ENCODE results near the gene CACNA1A. TPM values are rescaled to one million over a fixed set of nuclear protein-coding genes. Genes with fewer than 3 reads are reported as not detected.
A peak's percentile ranks its signal among the peaks of the same experiment; 100 is the strongest.
"Not testable (repeated sequence)": the region's sequence is repeated elsewhere in the genome, so short reads cannot be mapped to it uniquely, and the experiment has no call there.

The CACNA1A gene
- total and polyA plus RNA-seq, 11 donors: 0.17 to 1.2 (median 0.67) TPM

- H3K4me3 ChIP-seq; H3K27me3 ChIP-seq; H3K9me3 ChIP-seq; ATAC-seq; H3K36me3 ChIP-seq; H3K27ac ChIP-seq; intact Hi-C loops (cut with DNase I); DNase-seq: not testable (repeated sequence)
- WGBS, 4 donors: 64 to 91% (median 81%) methylated on average over 21 to 23 of the region's 23 CpGs
- peaks cover 0 to 17% (median 12%) of the 10 kb centered on the region in 12 donors for H3K4me1 ChIP-seq
Observed at GRCh38 chr19:13184926-13185325, 321.4 kb downstream of the CACNA1A start.

- H3K27ac ChIP-seq: peak overlapping the region in 11 of 12 donors; percentile 6 to 77 (median 52)
- DNase-seq: peak; percentile 80 to 91 (median 83)
- peak; percentile 79 to 96 (median 91) for ATAC-seq
- no peaks in the 10 kb centered on the region for H3K36me3 ChIP-seq
- H3K27me3 ChIP-seq: no peaks in the 10 kb centered on the region
- 6 to 17% (median 11%) methylated on average over 11 to 16 of the region's 16 CpGs for WGBS, 4 donors
- intact Hi-C loops (cut with DNase I): no loop called here
- H3K4me3 ChIP-seq: no peak overlapping the region
- TF ChIP-seq POLR2A (IDR thresholded peaks at IDR 0.05): no peak
- H3K4me1 ChIP-seq: peaks cover 0 to 17% (median 12%) of the 10 kb centered on the region in 12 donors
- H3K9me3 ChIP-seq: no peaks in the 10 kb centered on the region
Observed at GRCh38 chr19:13181747-13182388, 324.4 kb downstream of the CACNA1A start.

- H3K9me3 ChIP-seq; H3K27me3 ChIP-seq; H3K27ac ChIP-seq; DNase-seq; intact Hi-C loops (cut with DNase I); ATAC-seq; H3K4me3 ChIP-seq; H3K36me3 ChIP-seq: not testable (repeated sequence)
- WGBS, 4 donors: 94 to 96% (median 95%) methylated on average over 10 of the region's 10 CpGs
- H3K4me1 ChIP-seq: peaks cover 0 to 19% (median 12%) of the 10 kb centered on the region in 12 donors
Observed at GRCh38 chr19:13178291-13178690, 328.0 kb downstream of the CACNA1A start.

- intact Hi-C loops (cut with DNase I): not testable (repeated sequence)
Observed at GRCh38 chr19:13177584-13177983, 328.7 kb downstream of the CACNA1A start.

GRCh38 chr19:13176345-13176744 is 329.9 kb downstream of the CACNA1A start:
- Histone ChIP-seq H3K4me3 (no peak overlapping the region), H3K27me3 (no peaks in the 10 kb centered on the region), H3K4me1 (peaks cover 7 to 25% (median 17%) of the 10 kb centered on the region in 12 donors), H3K9me3 (no peaks in the 10 kb centered on the region), H3K27ac (no peak overlapping the region), H3K36me3 (no peaks in the 10 kb centered on the region)
- TF ChIP-seq POLR2A (IDR thresholded peaks at IDR 0.05) (no peak), CTCF (IDR thresholded peaks at IDR 0.05) (no peak)
- DNase-seq: no peak
- intact Hi-C loops (cut with DNase I): no loop called here
- no peak for ATAC-seq
- 92 to 94% (median 93%) methylated on average over 8 of the region's 8 CpGs for WGBS, 4 donors

More at GRCh38 chr19:13177584-13177983, 328.7 kb downstream of the CACNA1A start:
- not testable (repeated sequence) for H3K36me3 ChIP-seq, H3K9me3 ChIP-seq, H3K4me3 ChIP-seq, ATAC-seq, H3K27me3 ChIP-seq, DNase-seq, H3K27ac ChIP-seq
- H3K4me1 ChIP-seq: peaks cover under 1 to 26% (median 19%) of the 10 kb centered on the region in 12 donors
- 92 to 97% (median 93%) methylated on average over 5 of the region's 5 CpGs for WGBS, 4 donors

- Histone ChIP-seq H3K4me1 (peaks cover 7 to 44% (median 14%) of the 10 kb centered on the region in 12 donors), H3K36me3 (no peaks in the 10 kb centered on the region), H3K27ac (peak overlapping the region in 10 of 12 donors; percentile 42 to 88 (median 58)), H3K27me3 (no peaks in the 10 kb centered on the region), H3K9me3 (no peaks in the 10 kb centered on the region), H3K4me3 (no peak overlapping the region)
- DNase-seq (no peak), ATAC-seq (peak in 1 of 4 donors; percentile 5)
- intact Hi-C loops (cut with DNase I): no loop called here
- 77 to 83% (median 79%) methylated on average over 12 of the region's 12 CpGs for WGBS, 4 donors
- TF ChIP-seq POLR2A (IDR thresholded peaks at IDR 0.05): no peak
- no peak for TF ChIP-seq CTCF (IDR thresholded peaks at IDR 0.05)
Observed at GRCh38 chr19:13173139-13173737, 333.0 kb downstream of the CACNA1A start.

All from heart left ventricle (tissue), 16 donors.